Measurements from ENCODE around the gene AGAP1. TPM values are rescaled to one million over a fixed set of nuclear protein-coding genes. Genes with fewer than 3 reads are reported as not detected.

Gene AGAP1
- polyA plus RNA-seq, 1 donor from 2014 or later: 17.4 TPM

DNA sequence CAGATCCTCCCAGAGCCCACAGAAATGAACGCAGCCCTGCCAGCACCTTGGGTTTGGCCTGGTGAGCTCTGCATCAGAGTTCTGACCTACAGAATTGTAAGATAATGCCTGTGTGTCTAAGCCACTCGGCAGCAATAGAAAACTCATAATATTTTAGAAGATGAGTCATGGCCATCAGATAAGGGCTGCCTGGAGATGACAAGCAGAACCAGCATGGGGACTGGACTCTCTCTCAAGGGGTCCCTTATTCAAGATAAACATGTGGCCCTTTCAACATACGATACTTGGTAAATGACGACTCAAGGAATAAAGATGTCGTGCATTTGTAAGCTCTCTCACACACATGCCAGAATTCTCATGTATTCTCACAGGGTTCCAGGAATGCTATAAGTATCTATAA is 8.5 kb upstream of the AGAP1 start:
- Histone ChIP-seq H3K79me2 (replicated peaks; ENCODE audit: insufficient read depth, low read length) (no peaks in the 10 kb centered on the region), H3K9ac (ENCODE audit: low read length) (no peak overlapping the region), H3K9me2 (ENCODE audit: insufficient read depth, low read length) (no peaks in the 10 kb centered on the region), H3K4me2 (ENCODE audit: low read length) (no peak overlapping the region), H3K4me3 (ENCODE audit: low read length) (no peak overlapping the region), H3K27me3 (ENCODE audit: insufficient read depth, low read depth, low read length) (no peaks in the 10 kb centered on the region), H4K20me1 (ENCODE audit: insufficient read depth) (no peaks in the 10 kb centered on the region), H3F3A (ENCODE audit: insufficient read depth, low read length, poor library complexity, severe bottlenecking) (no peaks in the 10 kb centered on the region), H3K9me3 (ENCODE audit: low read length) (no peaks in the 10 kb centered on the region), H3K36me3 (ENCODE audit: insufficient read depth, low read length) (no peaks in the 10 kb centered on the region), H2AFZ (ENCODE audit: low read depth, low read length) (no peak overlapping the region), H3K27ac (ENCODE audit: low read length) (no peak overlapping the region)
- TF ChIP-seq MXI1 (conservative IDR thresholded peaks at IDR 0.05; ENCODE audit: poor library complexity, severe bottlenecking) (no peak), EZH2 (IDR thresholded peaks at IDR 0.05; ENCODE audit: borderline replicate concordance, insufficient read depth, low read length, poor library complexity, severe bottlenecking) (no peak)

DNA sequence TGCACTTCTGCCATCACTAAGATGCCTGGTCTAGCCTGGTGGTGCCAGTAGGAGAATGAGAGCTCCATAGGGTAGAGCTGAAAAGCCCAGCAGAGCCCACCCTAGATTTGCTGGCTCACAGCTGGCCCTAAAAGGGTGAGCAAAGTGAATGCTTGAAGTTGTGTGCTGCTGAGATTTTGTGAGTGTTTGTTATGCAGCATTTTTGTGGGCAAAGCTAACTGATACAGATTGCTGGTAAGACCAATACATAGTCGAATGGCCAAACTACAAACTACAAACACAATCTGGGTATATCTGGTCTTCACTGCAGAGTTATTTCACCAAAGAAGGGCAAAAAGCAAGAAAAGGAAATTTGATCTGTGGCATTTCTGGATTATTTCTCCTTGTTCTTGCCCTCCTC is 7.1 kb upstream of the AGAP1 start:
- Histone ChIP-seq H3K36me3 (ENCODE audit: insufficient read depth, low read length) (no peaks in the 10 kb centered on the region), H4K20me1 (ENCODE audit: insufficient read depth) (no peaks in the 10 kb centered on the region), H3K79me2 (replicated peaks; ENCODE audit: insufficient read depth, low read length) (no peaks in the 10 kb centered on the region), H3K4me2 (ENCODE audit: low read length) (no peak overlapping the region), H3K9ac (ENCODE audit: low read length) (no peak overlapping the region), H2AFZ (ENCODE audit: low read depth, low read length) (no peak overlapping the region), H3K4me3 (ENCODE audit: low read length) (no peak overlapping the region), H3F3A (ENCODE audit: insufficient read depth, low read length, poor library complexity, severe bottlenecking) (no peaks in the 10 kb centered on the region), H3K9me3 (ENCODE audit: low read length) (no peaks in the 10 kb centered on the region), H3K27me3 (ENCODE audit: insufficient read depth, low read depth, low read length) (no peaks in the 10 kb centered on the region), H3K27ac (ENCODE audit: low read length) (no peak overlapping the region), H3K9me2 (ENCODE audit: insufficient read depth, low read length) (no peaks in the 10 kb centered on the region)
- TF ChIP-seq, protein P1, sequence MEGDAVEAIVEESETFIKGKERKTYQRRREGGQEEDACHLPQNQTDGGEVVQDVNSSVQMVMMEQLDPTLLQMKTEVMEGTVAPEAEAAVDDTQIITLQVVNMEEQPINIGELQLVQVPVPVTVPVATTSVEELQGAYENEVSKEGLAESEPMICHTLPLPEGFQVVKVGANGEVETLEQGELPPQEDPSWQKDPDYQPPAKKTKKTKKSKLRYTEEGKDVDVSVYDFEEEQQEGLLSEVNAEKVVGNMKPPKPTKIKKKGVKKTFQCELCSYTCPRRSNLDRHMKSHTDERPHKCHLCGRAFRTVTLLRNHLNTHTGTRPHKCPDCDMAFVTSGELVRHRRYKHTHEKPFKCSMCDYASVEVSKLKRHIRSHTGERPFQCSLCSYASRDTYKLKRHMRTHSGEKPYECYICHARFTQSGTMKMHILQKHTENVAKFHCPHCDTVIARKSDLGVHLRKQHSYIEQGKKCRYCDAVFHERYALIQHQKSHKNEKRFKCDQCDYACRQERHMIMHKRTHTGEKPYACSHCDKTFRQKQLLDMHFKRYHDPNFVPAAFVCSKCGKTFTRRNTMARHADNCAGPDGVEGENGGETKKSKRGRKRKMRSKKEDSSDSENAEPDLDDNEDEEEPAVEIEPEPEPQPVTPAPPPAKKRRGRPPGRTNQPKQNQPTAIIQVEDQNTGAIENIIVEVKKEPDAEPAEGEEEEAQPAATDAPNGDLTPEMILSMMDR (IDR thresholded peaks at IDR 0.05; ENCODE audit: poor library complexity, severe bottlenecking): no peak
- no peak for TF ChIP-seq TAF1 (IDR thresholded peaks at IDR 0.05; ENCODE audit: low read depth)
- TF ChIP-seq SMC3 (conservative IDR thresholded peaks at IDR 0.05; ENCODE audit: poor library complexity): no peak
- no peak for TF ChIP-seq POLR2AphosphoS5 (IDR thresholded peaks at IDR 0.05)
- TF ChIP-seq EP300 (conservative IDR thresholded peaks at IDR 0.05; ENCODE audit: poor library complexity, severe bottlenecking): no peak
- TF ChIP-seq, protein P2, sequence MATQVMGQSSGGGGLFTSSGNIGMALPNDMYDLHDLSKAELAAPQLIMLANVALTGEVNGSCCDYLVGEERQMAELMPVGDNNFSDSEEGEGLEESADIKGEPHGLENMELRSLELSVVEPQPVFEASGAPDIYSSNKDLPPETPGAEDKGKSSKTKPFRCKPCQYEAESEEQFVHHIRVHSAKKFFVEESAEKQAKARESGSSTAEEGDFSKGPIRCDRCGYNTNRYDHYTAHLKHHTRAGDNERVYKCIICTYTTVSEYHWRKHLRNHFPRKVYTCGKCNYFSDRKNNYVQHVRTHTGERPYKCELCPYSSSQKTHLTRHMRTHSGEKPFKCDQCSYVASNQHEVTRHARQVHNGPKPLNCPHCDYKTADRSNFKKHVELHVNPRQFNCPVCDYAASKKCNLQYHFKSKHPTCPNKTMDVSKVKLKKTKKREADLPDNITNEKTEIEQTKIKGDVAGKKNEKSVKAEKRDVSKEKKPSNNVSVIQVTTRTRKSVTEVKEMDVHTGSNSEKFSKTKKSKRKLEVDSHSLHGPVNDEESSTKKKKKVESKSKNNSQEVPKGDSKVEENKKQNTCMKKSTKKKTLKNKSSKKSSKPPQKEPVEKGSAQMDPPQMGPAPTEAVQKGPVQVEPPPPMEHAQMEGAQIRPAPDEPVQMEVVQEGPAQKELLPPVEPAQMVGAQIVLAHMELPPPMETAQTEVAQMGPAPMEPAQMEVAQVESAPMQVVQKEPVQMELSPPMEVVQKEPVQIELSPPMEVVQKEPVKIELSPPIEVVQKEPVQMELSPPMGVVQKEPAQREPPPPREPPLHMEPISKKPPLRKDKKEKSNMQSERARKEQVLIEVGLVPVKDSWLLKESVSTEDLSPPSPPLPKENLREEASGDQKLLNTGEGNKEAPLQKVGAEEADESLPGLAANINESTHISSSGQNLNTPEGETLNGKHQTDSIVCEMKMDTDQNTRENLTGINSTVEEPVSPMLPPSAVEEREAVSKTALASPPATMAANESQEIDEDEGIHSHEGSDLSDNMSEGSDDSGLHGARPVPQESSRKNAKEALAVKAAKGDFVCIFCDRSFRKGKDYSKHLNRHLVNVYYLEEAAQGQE (IDR thresholded peaks at IDR 0.05; ENCODE audit: borderline replicate concordance): no peak
- TF ChIP-seq MXI1 (conservative IDR thresholded peaks at IDR 0.05; ENCODE audit: poor library complexity, severe bottlenecking): no peak

DNA sequence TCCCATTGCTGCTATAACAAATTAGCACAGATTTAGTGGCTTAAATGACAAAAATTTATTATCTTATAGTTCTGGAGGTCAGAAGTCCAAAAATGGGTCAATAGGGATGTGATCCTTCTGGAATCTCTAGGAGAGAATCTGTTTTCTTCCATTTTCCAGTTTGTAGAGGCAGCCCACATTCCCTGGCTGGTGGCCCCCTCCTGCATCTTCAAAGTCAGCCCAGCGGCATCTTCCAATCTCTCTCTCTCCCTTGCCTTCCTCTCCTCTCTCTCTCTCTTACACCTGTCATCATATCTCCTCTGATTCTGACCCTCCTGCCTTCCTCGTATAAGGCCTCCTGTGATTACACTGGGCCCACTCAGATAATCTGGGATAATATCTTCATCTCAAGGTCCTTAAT is 3.9 kb upstream of the AGAP1 start:
- TF ChIP-seq EP300 (conservative IDR thresholded peaks at IDR 0.05; ENCODE audit: poor library complexity, severe bottlenecking): no peak
- TF ChIP-seq EZH2 (IDR thresholded peaks at IDR 0.05; ENCODE audit: borderline replicate concordance, insufficient read depth, low read length, poor library complexity, severe bottlenecking): no peak
- TF ChIP-seq, protein P2 (IDR thresholded peaks at IDR 0.05; ENCODE audit: borderline replicate concordance): no peak
- TF ChIP-seq TAF1 (IDR thresholded peaks at IDR 0.05; ENCODE audit: low read depth): no peak
- TF ChIP-seq POLR2AphosphoS5 (IDR thresholded peaks at IDR 0.05): no peak
- TF ChIP-seq, protein P1 (IDR thresholded peaks at IDR 0.05; ENCODE audit: poor library complexity, severe bottlenecking): no peak
- TF ChIP-seq MXI1 (conservative IDR thresholded peaks at IDR 0.05; ENCODE audit: poor library complexity, severe bottlenecking): no peak
- no peak for TF ChIP-seq SMC3 (conservative IDR thresholded peaks at IDR 0.05; ENCODE audit: poor library complexity)
- no peak for TF ChIP-seq RAD21 (conservative IDR thresholded peaks at IDR 0.05)
- Histone ChIP-seq H3K36me3 (ENCODE audit: insufficient read depth, low read length) (no peaks in the 10 kb centered on the region), H3K4me2 (ENCODE audit: low read length) (no peak overlapping the region), H3K79me2 (replicated peaks; ENCODE audit: insufficient read depth, low read length) (peaks cover 2% of the 10 kb centered on the region), H3K4me3 (ENCODE audit: low read length) (no peak overlapping the region), H2AFZ (ENCODE audit: low read depth, low read length) (no peak overlapping the region), H3K9ac (ENCODE audit: low read length) (no peak overlapping the region), H3F3A (ENCODE audit: insufficient read depth, low read length, poor library complexity, severe bottlenecking) (no peaks in the 10 kb centered on the region), H3K27ac (ENCODE audit: low read length) (no peak overlapping the region), H3K9me3 (ENCODE audit: low read length) (no peaks in the 10 kb centered on the region), H3K9me2 (ENCODE audit: insufficient read depth, low read length) (no peaks in the 10 kb centered on the region), H3K27me3 (ENCODE audit: insufficient read depth, low read depth, low read length) (no peaks in the 10 kb centered on the region), H4K20me1 (ENCODE audit: insufficient read depth) (no peaks in the 10 kb centered on the region)

Measured in neural cell (in vitro differentiated cells).